Heart left ventricle (tissue), 13 donors: Measurements from ENCODE around the gene UBALD1.

Experiments
- CTCF ChIP-seq, 12 donors: fragments of 200-600 bp; sonication (generic) in 4 of 12; IDR thresholded peaks; one replicate each; pipeline versions ENCODE4 v1.5.0 to v1.8.0; 2018 to 2022; ENCODE audit warnings: antibody characterized with exemption in 12 of 12, mild to moderate bottlenecking in 5 of 12
- POLR2A ChIP-seq, 2 donors: fragments of 450-650 bp; IDR thresholded peaks; one replicate each; pipeline ENCODE4 v1.6.1; 2017; ENCODE audit warnings: antibody characterized with exemption in 2 of 2, mild to moderate bottlenecking in 2 of 2, moderate library complexity in 2 of 2
- donor health status: ischemic (EF 13 %, LVEDD 7.1; RV severe dilation, severe dysfunction).
- donor health status: DM: no; HTN: yes; CAD: no.
- donor health status: DM: no; HTN: no; CAD: no.
- donor health status: ischemic (EF 25% LVEDD 6.9; RV normal size, moderate dysfunction).
- donor health status: ischemic (EF 25% LVEDD 5.7; RV mildly dilated, moderate dysfunction).
- donor health status: ischemic (EF 35%, LVEDD 5.7; RV mildly dilated, moderate dysfunction).
- donor health status: nonischemic (EF 11% LVEDD 7.7; RV severe dilation, severe dysfunction).
- donor health status: DM: yes; HTN: yes; CAD: no.
- donor health status: PGD.
- donor health status: ischemic (EF 29% LVEDD 5.4; RV normal size, mild dysfunction).
- donor health status: nonischemic (EF 23%, LVEDD 6.1; RV moderate dilation, normal function).

- TF ChIP-seq CTCF (IDR thresholded peaks at IDR 0.05) = peak; percentile 86 to 99 (median 92)
- TF ChIP-seq POLR2A (IDR thresholded peaks at IDR 0.05) = no peak
Observed at GRCh38 chr16:4624015-4624826, 9.5 kb upstream of the UBALD1 start, which contains the start of gene MGRN1.
